Body of pancreas (tissue), 4 donors: Measurements from ENCODE around the gene OXLD1. TPM values are rescaled to one million over a fixed set of nuclear protein-coding genes. Genes with fewer than 3 reads are reported as not detected.

ENCODE experiments used
- ATAC-seq: fragments of 150-250 bp; one replicate; pipeline ENCODE4 v1.9.1; 2016
- DNase-seq, 4 donors: peaks; one replicate each; pipeline ENCODE4 v3.0.0-alpha.2; 2019
- H3K27ac ChIP-seq, 4 donors: fragments of 200-600 bp; sonication (generic); 1 replicate in 3 of 4; 2 replicates in 1 of 4; pipeline versions ENCODE4 v1.5.1 to v1.6.1; 2016 to 2019; ENCODE audit warnings: mild to moderate bottlenecking in 1 of 4, mixed read lengths in 1 of 4, moderate library complexity in 1 of 4
- H3K27me3 ChIP-seq, 2 donors: fragments of 200-600 bp; sonication (generic); one replicate each; pipeline ENCODE4 v1.6.0; 2016; ENCODE audit warnings: mild to moderate bottlenecking in 1 of 2
- H3K36me3 ChIP-seq, 2 donors: fragments of 200-600 bp; sonication (generic); replicated peaks in 1 of 2; 2 replicates each; pipeline ENCODE4 v1.5.1; 2016; ENCODE audit warnings: low read depth in 2 of 2; ENCODE audit not compliant: insufficient read depth in 1 of 2
- H3K4me1 ChIP-seq: fragments of 200-600 bp; sonication (generic); one replicate; pipeline ENCODE4 v1.6.0; 2016
- H3K4me3 ChIP-seq, 2 donors: fragments of 200-600 bp; sonication (generic); 1 replicate in 1 of 2; 2 replicates in 1 of 2; pipeline ENCODE4 v1.5.1; 2016 to 2019
- H3K9me3 ChIP-seq, 3 donors: fragments of 200-600 bp; sonication (generic); 1 replicate in 2 of 3; 2 replicates in 1 of 3; pipeline ENCODE4 v1.5.1; 2016
- POLR2A ChIP-seq, 3 donors: fragments of 450-650 bp; IDR thresholded peaks; one replicate each; pipeline ENCODE4 v1.6.1; 2016; ENCODE audit warnings: antibody characterized with exemption in 3 of 3, mild to moderate bottlenecking in 2 of 3
- WGBS, 2 donors: methylation state at CpG; one replicate each; pipeline ENCODE4 v1.1.5; 2017; 5-methylcytosine and 5-hydroxymethylcytosine counted together
- intact Hi-C: fragments of 100-400 bp; cut with DNase I; formaldehyde crosslinking; loops from one replicate; pipeline ENCODE4 v1.15.1; 2023
- total RNA-seq, 2 donors: library from RNA; depleted of rRNA; stranded (reverse); fragments of >200 nt; gene quantifications; one replicate each; pipeline ENCODE4 v1.1.0, GENCODE V29; 2016
- TF ChIP-seq, protein P1 (sequence below), 7 experiments: fragments of 450-650 bp in 4 of 7; fragments of 200-600 bp in 3 of 7; sonication (generic) in 3 of 7; IDR thresholded peaks; one replicate each; pipeline ENCODE4 v1.5.1; 2016 to 2019; ENCODE audit warnings: antibody characterized with exemption in 7 of 7

The OXLD1 gene
- total RNA-seq, 2 donors from 2014 or later: 18.1 to 23.3 TPM

DNA sequence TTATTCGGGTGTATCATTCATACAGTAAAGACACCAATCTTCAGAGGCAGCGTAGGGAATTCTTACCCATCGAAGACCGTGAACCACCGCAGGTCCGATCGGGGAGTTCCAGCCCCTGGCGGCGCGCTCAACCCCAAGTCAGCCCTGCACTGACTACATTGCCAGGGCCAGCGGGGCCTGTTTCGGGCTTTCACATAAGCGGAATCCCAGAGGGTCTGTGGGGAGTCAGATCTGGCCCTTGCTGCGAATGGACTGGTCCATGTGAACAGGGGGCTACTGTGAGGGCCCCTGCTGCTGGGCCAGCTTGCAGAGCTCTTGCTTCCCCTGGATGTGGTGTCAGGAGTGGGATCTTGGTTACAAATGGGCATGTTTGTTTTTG lies 17.7 kb downstream of the OXLD1 start:
- no peaks in the 10 kb centered on the region for H3K36me3 ChIP-seq
- no peaks in the 10 kb centered on the region for H3K9me3 ChIP-seq
- no peak for TF ChIP-seq POLR2A (IDR thresholded peaks at IDR 0.05)
- TF ChIP-seq, protein P1, sequence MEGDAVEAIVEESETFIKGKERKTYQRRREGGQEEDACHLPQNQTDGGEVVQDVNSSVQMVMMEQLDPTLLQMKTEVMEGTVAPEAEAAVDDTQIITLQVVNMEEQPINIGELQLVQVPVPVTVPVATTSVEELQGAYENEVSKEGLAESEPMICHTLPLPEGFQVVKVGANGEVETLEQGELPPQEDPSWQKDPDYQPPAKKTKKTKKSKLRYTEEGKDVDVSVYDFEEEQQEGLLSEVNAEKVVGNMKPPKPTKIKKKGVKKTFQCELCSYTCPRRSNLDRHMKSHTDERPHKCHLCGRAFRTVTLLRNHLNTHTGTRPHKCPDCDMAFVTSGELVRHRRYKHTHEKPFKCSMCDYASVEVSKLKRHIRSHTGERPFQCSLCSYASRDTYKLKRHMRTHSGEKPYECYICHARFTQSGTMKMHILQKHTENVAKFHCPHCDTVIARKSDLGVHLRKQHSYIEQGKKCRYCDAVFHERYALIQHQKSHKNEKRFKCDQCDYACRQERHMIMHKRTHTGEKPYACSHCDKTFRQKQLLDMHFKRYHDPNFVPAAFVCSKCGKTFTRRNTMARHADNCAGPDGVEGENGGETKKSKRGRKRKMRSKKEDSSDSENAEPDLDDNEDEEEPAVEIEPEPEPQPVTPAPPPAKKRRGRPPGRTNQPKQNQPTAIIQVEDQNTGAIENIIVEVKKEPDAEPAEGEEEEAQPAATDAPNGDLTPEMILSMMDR (IDR thresholded peaks at IDR 0.05): no peak
- intact Hi-C loops: no loop called here
- 65% methylated on average over 14 of the region's 14 CpGs; no CpG with 5 or more reads in 1 of the 2 donors for WGBS, 2 donors
- H3K4me1 ChIP-seq: no peaks in the 10 kb centered on the region
- H3K27me3 ChIP-seq: peaks cover 0 to 10% of the 10 kb centered on the region in 2 donors
- no peak overlapping the region for H3K4me3 ChIP-seq
- DNase-seq (no peak), ATAC-seq (no peak)
- H3K27ac ChIP-seq: no peak overlapping the region

GRCh38 chr17:81648013-81648706 lies 18.2 kb downstream of the OXLD1 start:
- H3K27me3 ChIP-seq: peaks cover 0 to 10% of the 10 kb centered on the region in 2 donors
- DNase-seq (no peak), ATAC-seq (no peak)
- H3K36me3 ChIP-seq: no peaks in the 10 kb centered on the region
- H3K9me3 ChIP-seq: no peaks in the 10 kb centered on the region
- no peak overlapping the region for H3K4me3 ChIP-seq
- intact Hi-C loops: no loop called here
- H3K27ac ChIP-seq: no peak overlapping the region
- no peak for TF ChIP-seq POLR2A (IDR thresholded peaks at IDR 0.05)
- TF ChIP-seq, protein P1 (IDR thresholded peaks at IDR 0.05): no peak
- H3K4me1 ChIP-seq: no peaks in the 10 kb centered on the region
- 0 to 8% methylated on average over 6 to 69 of the region's 78 CpGs for WGBS, 2 donors

- Histone ChIP-seq H3K27me3 (peaks cover 0 to 10% of the 10 kb centered on the region in 2 donors), H3K36me3 (no peaks in the 10 kb centered on the region), H3K27ac (no peak overlapping the region), H3K4me3 (no peak overlapping the region), H3K9me3 (no peaks in the 10 kb centered on the region), H3K4me1 (no peaks in the 10 kb centered on the region)
- ATAC-seq (no peak), DNase-seq (no peak)
- intact Hi-C loops: no loop called here
- TF ChIP-seq, protein P1 (IDR thresholded peaks at IDR 0.05): no peak
- TF ChIP-seq POLR2A (IDR thresholded peaks at IDR 0.05): no peak
- WGBS, 2 donors: 15 to 26% methylated on average over 17 to 21 of the region's 21 CpGs
Measured at GRCh38 chr17:81647640-81648012, 18.8 kb downstream of the OXLD1 start.

DNA sequence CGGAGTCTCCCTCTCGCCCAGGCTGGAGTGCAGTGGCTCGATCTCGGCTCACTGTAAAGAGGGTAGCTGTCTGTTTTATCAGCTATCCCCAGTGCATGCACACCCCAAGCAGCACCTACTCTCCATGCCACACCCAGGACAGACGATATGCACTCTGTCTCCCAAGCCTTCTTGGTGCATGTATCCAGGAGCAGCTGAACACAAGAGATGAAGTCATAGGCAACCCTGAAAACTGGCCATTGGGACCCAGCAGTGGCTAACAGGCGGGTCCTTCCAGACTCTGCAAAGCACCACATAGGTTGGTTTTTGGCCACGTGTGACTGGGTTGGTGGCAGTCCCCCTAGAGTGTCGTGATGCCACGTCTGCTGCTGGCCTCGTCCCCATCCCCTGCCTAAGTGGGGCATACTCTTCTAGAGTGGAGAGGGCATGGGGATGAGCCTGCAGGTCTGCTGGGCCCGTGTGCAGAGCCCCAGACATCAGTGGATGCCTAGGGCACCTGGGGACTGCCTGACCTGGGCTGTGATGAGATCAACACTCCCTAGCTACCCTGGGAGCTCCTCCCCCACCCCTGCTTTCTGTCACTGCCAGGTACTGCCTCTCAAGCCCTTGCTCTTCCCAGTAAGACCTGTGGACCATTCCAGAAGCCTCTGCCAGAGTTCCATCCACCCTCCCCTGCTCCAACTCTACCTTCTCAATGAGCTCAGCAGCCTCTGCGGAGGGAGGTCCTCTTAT lies 19.4 kb downstream of the OXLD1 start:
- intact Hi-C loops: no loop called here
- Histone ChIP-seq H3K4me1 (no peaks in the 10 kb centered on the region), H3K27me3 (peaks cover 0 to 10% of the 10 kb centered on the region in 2 donors), H3K27ac (no peak overlapping the region), H3K4me3 (no peak overlapping the region), H3K36me3 (no peaks in the 10 kb centered on the region), H3K9me3 (no peaks in the 10 kb centered on the region)
- TF ChIP-seq POLR2A (IDR thresholded peaks at IDR 0.05): no peak
- TF ChIP-seq, protein P1 (IDR thresholded peaks at IDR 0.05): no peak
- WGBS, 2 donors: 58 to 68% methylated on average over 8 to 12 of the region's 12 CpGs
- no peak for DNase-seq
- no peak for ATAC-seq
